Upper lobe of right lung (tissue), 1 donor: ENCODE data around the gene IL15. TPM values are rescaled to one million over a fixed set of nuclear protein-coding genes. Genes with fewer than 3 reads are reported as not detected.

ENCODE experiments used
- ATAC-seq: fragments of 200-7000 bp; cut with Tn5 transposase; one replicate; pipeline ENCODE4 v1.9.1; 2020; ENCODE audit warnings: mild to moderate bottlenecking, moderate library complexity
- DNase-seq: peaks from one replicate; pipeline ENCODE4 v3.0.0-alpha.2; 2020
- H3K27ac ChIP-seq: fragments of 200-600 bp; one replicate; pipeline ENCODE4 v1.8.0; 2022
- H3K27me3 ChIP-seq: fragments of 200-600 bp; one replicate; pipeline ENCODE4 v1.8.0; 2022; ENCODE audit warnings: mild to moderate bottlenecking
- H3K36me3 ChIP-seq: fragments of 200-600 bp; one replicate; pipeline ENCODE4 v1.8.0; 2022
- H3K4me1 ChIP-seq: fragments of 200-600 bp; one replicate; pipeline ENCODE4 v1.8.0; 2022
- H3K4me3 ChIP-seq: fragments of 200-600 bp; one replicate; pipeline ENCODE4 v1.8.0; 2022; ENCODE audit warnings: mild to moderate bottlenecking
- H3K9me3 ChIP-seq: fragments of 200-600 bp; one replicate; pipeline ENCODE4 v1.8.0; 2022
- intact Hi-C: fragments of 100-400 bp; cut with DNase I; formaldehyde crosslinking; loops from one replicate; pipeline ENCODE4 v1.11.0; 2022
- total RNA-seq: library from RNA; stranded (reverse); fragmentation: NEBNext Ultra II Directional; extraction: Animal tissue kit (Norgen Biotek cat#: 25700); gene quantifications from one replicate; pipeline ENCODE4 v1.2.1, GENCODE V29; 2021
- TF ChIP-seq, protein P1 (sequence below): fragments of 200-600 bp; IDR thresholded peaks from one replicate; pipeline ENCODE4 v1.8.0; 2022; ENCODE audit warnings: antibody characterized with exemption
- donor health status: DM: no; HTN: yes; CAD: no; lungs with severe emphysema.

IL15 gene
- total RNA-seq, 1 donor from 2014 or later = 6.6 TPM

DNA sequence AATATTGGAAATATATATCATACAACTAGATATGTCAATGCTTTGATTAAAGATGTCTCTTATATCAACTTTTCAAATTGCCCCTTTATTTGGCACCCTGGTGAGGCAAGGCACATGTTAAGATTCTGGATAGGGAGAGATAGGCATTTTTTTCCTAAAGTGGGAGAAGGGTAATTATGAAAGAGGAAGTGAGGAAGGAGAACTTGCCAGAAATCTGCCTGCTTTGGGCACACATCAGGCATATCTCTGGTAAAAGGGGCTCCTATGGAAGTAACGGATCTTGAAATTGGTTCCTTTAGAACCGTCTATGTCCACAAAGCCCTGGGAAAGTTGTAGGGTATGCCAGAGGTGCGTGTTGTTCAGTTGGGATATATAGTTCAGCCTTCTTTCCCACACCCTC, 5.7 kb downstream of the IL15 start:
- H3K27me3 ChIP-seq = no peaks in the 10 kb centered on the region
- H3K9me3 ChIP-seq = no peaks in the 10 kb centered on the region
- intact Hi-C loops = no loop called here
- H3K36me3 ChIP-seq = no peaks in the 10 kb centered on the region
- DNase-seq (no peak), ATAC-seq (peak; percentile 11)
- TF ChIP-seq, protein P1, sequence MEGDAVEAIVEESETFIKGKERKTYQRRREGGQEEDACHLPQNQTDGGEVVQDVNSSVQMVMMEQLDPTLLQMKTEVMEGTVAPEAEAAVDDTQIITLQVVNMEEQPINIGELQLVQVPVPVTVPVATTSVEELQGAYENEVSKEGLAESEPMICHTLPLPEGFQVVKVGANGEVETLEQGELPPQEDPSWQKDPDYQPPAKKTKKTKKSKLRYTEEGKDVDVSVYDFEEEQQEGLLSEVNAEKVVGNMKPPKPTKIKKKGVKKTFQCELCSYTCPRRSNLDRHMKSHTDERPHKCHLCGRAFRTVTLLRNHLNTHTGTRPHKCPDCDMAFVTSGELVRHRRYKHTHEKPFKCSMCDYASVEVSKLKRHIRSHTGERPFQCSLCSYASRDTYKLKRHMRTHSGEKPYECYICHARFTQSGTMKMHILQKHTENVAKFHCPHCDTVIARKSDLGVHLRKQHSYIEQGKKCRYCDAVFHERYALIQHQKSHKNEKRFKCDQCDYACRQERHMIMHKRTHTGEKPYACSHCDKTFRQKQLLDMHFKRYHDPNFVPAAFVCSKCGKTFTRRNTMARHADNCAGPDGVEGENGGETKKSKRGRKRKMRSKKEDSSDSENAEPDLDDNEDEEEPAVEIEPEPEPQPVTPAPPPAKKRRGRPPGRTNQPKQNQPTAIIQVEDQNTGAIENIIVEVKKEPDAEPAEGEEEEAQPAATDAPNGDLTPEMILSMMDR = no peak
- no peak overlapping the region for H3K27ac ChIP-seq
- H3K4me1 ChIP-seq = peaks cover 9% of the 10 kb centered on the region
- no peak overlapping the region for H3K4me3 ChIP-seq

DNA sequence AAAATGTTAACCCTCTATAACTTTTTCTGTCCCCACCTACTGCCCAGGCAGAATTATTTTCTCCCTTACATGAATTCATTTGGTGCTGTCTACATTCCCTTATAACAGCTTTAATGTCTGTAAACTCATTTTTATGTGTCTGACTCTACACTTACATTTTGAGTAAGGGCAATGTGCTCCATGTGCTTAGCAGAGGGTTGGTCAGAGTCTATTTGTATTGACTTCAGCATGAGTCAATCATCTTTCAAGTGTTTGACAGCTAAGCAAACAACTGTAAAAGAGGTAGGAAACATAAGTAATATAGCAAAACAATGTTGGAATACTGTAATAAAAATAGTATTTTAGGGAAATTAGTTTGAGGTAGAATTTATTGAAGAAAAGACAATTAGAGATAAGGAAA, 6.3 kb downstream of the IL15 start:
- no peaks in the 10 kb centered on the region for H3K27me3 ChIP-seq
- H3K9me3 ChIP-seq = no peaks in the 10 kb centered on the region
- TF ChIP-seq, protein P1 = no peak
- no peak for DNase-seq
- H3K36me3 ChIP-seq = no peaks in the 10 kb centered on the region
- ATAC-seq = no peak
- no peak overlapping the region for H3K4me3 ChIP-seq
- no peak overlapping the region for H3K27ac ChIP-seq
- intact Hi-C loops = no loop called here
- peaks cover 5% of the 10 kb centered on the region for H3K4me1 ChIP-seq

DNA sequence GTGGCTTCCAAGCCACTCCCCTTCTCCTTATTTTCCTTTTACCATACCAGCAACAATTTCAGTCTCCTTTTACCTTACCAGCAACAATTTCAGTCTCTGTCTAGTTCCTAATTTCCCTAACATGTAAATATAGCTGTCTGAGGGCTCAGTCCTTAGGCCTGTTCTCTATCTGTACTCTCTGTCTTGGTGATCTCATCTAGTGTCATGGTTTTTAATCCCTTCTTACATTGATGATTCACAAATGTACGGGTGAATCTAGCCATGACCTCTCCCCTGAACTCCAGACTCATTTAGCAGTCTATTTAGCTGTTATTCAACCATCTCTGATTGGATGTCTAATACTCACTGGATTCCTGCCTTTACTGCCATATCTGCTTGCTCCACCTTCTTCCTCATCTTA, 7.2 kb downstream of the IL15 start:
- DNase-seq (no peak), ATAC-seq (peak; percentile 54)
- H3K9me3 ChIP-seq = no peaks in the 10 kb centered on the region
- H3K27ac ChIP-seq = no peak overlapping the region
- intact Hi-C loops = no loop called here
- H3K36me3 ChIP-seq = no peaks in the 10 kb centered on the region
- H3K4me3 ChIP-seq = no peak overlapping the region
- TF ChIP-seq, protein P1 = no peak
- peaks cover 6% of the 10 kb centered on the region for H3K4me1 ChIP-seq
- H3K27me3 ChIP-seq = no peaks in the 10 kb centered on the region

DNA sequence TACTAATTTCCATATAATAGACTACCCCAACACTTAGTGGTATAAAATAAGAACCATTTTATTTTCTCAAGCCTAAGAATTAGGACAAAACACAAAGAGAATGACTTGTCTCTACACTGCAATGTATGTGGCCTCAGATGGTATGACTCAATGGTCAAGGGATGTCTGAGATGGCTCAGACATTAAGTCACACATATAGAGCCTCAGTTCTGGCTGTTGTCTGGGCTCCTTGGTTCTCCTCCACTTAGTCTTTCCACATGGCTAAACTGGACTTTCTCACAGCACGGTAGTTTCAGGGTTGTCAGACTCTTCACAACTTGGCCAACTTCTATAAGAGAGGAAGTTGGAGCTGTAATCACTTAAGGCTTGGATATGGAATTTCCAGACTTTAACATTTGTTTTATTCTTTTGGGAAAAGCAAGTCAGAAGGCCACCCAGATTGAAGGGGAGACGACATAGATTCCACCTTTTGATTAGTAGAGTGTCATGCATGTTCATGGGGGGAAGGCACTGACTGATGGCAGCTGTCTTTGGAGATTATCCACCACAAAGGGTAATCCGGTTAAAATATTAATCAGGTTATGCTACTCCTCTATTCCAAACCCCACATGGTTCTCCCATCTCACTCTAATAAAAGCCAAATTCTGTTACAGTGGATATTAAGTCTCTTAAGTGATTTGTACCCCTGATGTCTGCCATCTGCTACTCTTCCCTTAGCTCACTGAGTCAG, 9.4 kb downstream of the IL15 start:
- Histone ChIP-seq H3K27me3 (no peaks in the 10 kb centered on the region), H3K36me3 (no peaks in the 10 kb centered on the region), H3K4me1 (peaks cover 6% of the 10 kb centered on the region), H3K27ac (no peak overlapping the region), H3K4me3 (no peak overlapping the region), H3K9me3 (no peaks in the 10 kb centered on the region)
- intact Hi-C loops = no loop called here
- DNase-seq (no peak), ATAC-seq (peak; percentile 38)
- TF ChIP-seq, protein P1 = no peak

DNA sequence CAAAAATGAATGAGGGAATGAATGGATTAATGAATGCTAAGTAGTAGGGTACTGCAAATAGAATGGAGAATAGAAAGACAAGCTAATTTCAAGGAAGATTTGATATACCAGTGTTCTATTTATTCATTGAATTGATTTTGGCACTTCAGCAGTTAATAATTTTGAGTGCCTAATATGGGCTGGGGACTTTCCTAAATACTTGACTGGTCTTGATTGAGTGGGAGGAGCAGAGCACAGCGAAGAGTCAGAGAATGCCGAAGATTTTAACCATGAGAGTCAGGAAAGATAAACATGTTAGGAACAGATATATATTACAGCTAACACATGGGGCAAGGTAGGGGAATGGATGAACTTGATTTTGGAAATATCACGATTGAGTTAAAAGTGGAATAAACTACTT, 10.6 kb downstream of the IL15 start:
- no peaks in the 10 kb centered on the region for H3K27me3 ChIP-seq
- H3K9me3 ChIP-seq = no peaks in the 10 kb centered on the region
- intact Hi-C loops = no loop called here
- TF ChIP-seq, protein P1 = no peak
- H3K36me3 ChIP-seq = no peaks in the 10 kb centered on the region
- H3K4me1 ChIP-seq = peaks cover 9% of the 10 kb centered on the region
- no peak for ATAC-seq
- H3K27ac ChIP-seq = no peak overlapping the region
- no peak for DNase-seq
- no peak overlapping the region for H3K4me3 ChIP-seq

DNA sequence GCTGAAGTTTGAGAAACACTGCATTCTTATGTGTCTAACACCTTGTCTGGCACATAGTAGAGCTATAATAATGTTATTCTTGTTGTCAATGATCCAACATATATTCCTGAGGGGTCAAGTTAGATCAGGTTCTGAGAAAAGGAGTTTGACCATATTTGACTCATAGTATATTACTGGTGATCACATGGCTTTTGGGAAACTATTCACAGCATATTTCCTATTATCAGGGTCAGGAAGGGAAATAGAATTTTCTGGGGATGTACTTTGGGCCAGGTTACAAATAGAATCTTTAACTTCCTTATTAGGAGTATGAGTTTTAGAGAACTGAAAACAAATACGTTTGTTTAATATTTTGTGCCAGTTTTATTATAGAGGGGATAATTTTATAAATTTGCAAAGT, 11.6 kb downstream of the IL15 start:
- TF ChIP-seq, protein P1 = no peak
- Histone ChIP-seq H3K36me3 (no peaks in the 10 kb centered on the region), H3K27ac (no peak overlapping the region), H3K4me3 (no peak overlapping the region), H3K27me3 (no peaks in the 10 kb centered on the region), H3K9me3 (no peaks in the 10 kb centered on the region), H3K4me1 (peaks cover 17% of the 10 kb centered on the region)
- no peak for ATAC-seq
- intact Hi-C loops = no loop called here
- no peak for DNase-seq
